Right lobe of liver (tissue), 4 donors: Measurements from ENCODE around the gene GHR.

Source experiments
- POLR2A ChIP-seq: fragments of 450-650 bp; IDR thresholded peaks from one replicate; pipeline ENCODE4 v1.6.1; 2017; ENCODE audit warnings: antibody characterized with exemption, mild to moderate bottlenecking
- TF ChIP-seq, protein P1 (sequence below), 4 donors: fragments of 200-600 bp in 3 of 4; fragments of 450-650 bp in 1 of 4; IDR thresholded peaks; one replicate each; pipeline versions ENCODE4 v1.5.1 to v1.8.0; 2016 to 2022; ENCODE audit warnings: antibody characterized with exemption in 4 of 4, mild to moderate bottlenecking in 2 of 4
- donor health status: DM: no; HTN: no; CAD: no.
- donor health status: DM: no; HTN: no; CAD: no.
- donor health status: DM: no; HTN: yes; CAD: no.

DNA sequence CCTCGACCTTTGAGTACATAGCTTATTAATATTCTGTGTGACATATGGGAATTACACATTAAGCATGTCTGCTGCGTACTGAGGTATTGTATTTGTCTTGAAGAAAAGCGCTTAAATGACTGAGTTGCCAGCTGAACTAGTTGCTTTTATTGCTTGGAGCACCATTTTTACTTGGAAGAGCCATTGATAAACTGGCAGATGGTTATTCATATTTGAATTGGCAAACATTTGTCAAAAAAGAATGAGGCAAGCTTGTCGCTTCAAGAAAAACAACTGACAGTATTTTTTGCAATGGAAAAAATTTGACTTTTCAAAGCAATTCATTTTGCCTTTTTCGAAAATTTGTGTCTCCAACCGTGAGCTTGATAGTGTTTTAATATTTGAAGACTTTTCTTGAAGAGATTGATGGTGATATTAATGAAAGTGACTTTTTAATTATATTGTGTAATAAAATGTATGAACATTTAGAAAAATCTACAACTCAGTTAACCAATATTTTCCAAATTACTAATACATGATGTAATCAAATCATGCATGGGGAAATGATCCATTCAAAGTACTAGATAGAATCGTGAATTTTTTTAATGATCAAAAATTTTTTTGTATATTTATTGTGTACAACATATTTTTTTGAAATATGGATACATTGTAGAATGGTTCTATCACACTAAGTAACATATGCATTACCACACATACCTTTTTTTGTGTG, 278.3 kb downstream of the GHR start:
- no peak for TF ChIP-seq POLR2A
- TF ChIP-seq, protein P1, sequence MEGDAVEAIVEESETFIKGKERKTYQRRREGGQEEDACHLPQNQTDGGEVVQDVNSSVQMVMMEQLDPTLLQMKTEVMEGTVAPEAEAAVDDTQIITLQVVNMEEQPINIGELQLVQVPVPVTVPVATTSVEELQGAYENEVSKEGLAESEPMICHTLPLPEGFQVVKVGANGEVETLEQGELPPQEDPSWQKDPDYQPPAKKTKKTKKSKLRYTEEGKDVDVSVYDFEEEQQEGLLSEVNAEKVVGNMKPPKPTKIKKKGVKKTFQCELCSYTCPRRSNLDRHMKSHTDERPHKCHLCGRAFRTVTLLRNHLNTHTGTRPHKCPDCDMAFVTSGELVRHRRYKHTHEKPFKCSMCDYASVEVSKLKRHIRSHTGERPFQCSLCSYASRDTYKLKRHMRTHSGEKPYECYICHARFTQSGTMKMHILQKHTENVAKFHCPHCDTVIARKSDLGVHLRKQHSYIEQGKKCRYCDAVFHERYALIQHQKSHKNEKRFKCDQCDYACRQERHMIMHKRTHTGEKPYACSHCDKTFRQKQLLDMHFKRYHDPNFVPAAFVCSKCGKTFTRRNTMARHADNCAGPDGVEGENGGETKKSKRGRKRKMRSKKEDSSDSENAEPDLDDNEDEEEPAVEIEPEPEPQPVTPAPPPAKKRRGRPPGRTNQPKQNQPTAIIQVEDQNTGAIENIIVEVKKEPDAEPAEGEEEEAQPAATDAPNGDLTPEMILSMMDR (IDR thresholded peaks at IDR 0.05): no peak
